GM18498 (cell line): ENCODE results near the gene CRAT.

ENCODE experiments used
- ATAC-seq: cut with Tn5 transposase; IDR thresholded peaks from one replicate; pipeline ENCODE4 v1.9.1; 2021; ENCODE audit warnings: mild to moderate bottlenecking, moderate library complexity; ENCODE audit not compliant: unreplicated experiment

CRAT gene

GRCh38 chr9:129111528-129112151, 1.0 kb upstream of the CRAT start:
- ATAC-seq: no peak

- no peak for ATAC-seq
Measured at GRCh38 chr9:129109952-129110739, 447 bp downstream of the CRAT start.

- ATAC-seq: no peak
Measured at GRCh38 chr9:129109537-129109903, 1.1 kb downstream of the CRAT start.

GRCh38 chr9:129108805-129109536, 1.6 kb downstream of the CRAT start:
- ATAC-seq: no peak

- no peak for ATAC-seq
Measured at GRCh38 chr9:129108083-129108804, 2.3 kb downstream of the CRAT start.

- no peak for ATAC-seq
Measured at GRCh38 chr9:129107651-129108050, 2.9 kb downstream of the CRAT start.

GRCh38 chr9:129105857-129106694, 4.5 kb downstream of the CRAT start:
- ATAC-seq: no peak

GRCh38 chr9:129104051-129104450, 6.5 kb downstream of the CRAT start:
- ATAC-seq: no peak

- ATAC-seq: no peak
Measured at GRCh38 chr9:129103595-129103965, 7.0 kb downstream of the CRAT start.

GRCh38 chr9:129102791-129103594, 7.6 kb downstream of the CRAT start:
- ATAC-seq: no peak

- ATAC-seq: no peak
Measured at GRCh38 chr9:129102095-129102525, 8.5 kb downstream of the CRAT start.

- ATAC-seq: no peak
Measured at GRCh38 chr9:129101279-129101678, 9.3 kb downstream of the CRAT start.

GRCh38 chr9:129100383-129101169, 10.0 kb downstream of the CRAT start:
- no peak for ATAC-seq

GRCh38 chr9:129098328-129098727, 12.3 kb downstream of the CRAT start:
- no peak for ATAC-seq

GRCh38 chr9:129097671-129098306, 12.8 kb downstream of the CRAT start:
- no peak for ATAC-seq

GRCh38 chr9:129095908-129096307, 14.7 kb downstream of the CRAT start:
- no peak for ATAC-seq

GRCh38 chr9:129095170-129095667, 15.4 kb downstream of the CRAT start:
- ATAC-seq: no peak
